GM19193 (cell line): ENCODE data around the gene CFAP100.

ENCODE experiments used
- POLR2A ChIP-seq: IDR thresholded peaks from 4 replicates; pipeline ENCODE4 v1.6.1; 2011; ENCODE audit not compliant: insufficient read depth, insufficient read length; ENCODE audit errors: extremely low read depth

Gene CFAP100

DNA sequence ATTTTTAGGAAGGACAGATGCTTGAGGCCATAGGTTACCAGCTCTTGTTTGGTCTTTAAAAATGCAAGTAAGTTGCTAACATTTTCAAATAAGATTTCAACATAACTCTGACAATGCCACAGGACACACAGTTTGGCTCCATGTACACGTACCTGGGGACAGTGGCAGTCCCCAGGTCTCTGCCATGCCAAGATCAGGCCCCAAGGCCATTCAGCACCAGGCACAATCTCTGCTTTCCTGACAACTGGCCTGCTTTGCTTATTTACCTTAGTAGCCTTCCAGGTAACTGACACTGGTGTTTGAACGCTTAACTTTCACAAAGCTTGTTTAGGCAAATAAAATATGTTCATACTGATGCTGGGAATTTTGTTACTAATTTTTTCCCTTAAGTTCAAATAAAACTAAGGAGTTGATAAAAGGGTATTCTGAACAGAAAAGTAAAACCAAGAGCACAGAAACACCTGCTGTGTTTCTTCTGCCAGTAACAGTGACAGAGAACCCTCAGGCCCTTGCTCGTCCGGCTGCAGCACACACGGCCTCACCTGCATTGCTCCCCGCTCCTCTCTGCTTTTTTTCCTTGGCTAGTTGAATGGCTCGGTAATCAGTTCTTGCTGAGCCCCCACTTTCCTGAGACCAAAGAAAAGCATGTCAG, 64.5 kb downstream of the CFAP100 start:
- no peak for TF ChIP-seq POLR2A

DNA sequence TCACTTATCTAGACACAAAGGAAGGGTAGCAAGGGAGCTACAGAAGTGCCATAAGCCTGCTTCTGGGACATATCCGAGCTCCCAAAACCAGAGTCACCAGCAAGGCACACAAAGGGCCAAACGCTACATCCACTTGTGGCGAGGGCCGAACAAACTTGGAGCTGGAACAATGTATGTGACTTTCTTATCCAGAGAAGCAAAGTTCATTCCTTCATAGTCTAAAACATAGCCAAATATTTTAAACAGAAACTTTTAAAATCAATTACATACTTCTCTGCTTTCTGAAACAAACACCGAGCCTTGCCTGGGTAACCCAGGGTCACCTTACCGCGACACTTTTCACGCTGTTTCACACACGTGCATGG, 65.0 kb downstream of the CFAP100 start:
- TF ChIP-seq POLR2A = no peak

DNA sequence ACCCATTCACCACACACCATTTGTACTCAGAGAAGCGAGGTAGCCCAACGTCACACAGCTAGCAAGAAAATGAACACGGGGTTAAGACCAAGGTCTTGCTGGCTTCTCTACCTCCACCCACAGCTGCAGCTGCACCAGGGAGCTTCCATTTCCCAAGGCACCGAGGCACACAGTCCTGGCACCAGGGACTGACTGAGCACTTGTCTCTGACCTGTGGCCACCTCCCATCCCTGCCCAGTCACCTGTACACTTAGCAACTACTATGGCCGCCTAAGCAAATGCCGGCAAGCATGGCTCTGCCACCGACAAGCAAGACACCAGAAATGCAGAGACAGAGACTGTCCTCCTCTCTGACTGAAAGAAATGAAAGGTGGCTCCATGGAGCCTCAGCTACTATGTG, 65.7 kb downstream of the CFAP100 start:
- no peak for TF ChIP-seq POLR2A

DNA sequence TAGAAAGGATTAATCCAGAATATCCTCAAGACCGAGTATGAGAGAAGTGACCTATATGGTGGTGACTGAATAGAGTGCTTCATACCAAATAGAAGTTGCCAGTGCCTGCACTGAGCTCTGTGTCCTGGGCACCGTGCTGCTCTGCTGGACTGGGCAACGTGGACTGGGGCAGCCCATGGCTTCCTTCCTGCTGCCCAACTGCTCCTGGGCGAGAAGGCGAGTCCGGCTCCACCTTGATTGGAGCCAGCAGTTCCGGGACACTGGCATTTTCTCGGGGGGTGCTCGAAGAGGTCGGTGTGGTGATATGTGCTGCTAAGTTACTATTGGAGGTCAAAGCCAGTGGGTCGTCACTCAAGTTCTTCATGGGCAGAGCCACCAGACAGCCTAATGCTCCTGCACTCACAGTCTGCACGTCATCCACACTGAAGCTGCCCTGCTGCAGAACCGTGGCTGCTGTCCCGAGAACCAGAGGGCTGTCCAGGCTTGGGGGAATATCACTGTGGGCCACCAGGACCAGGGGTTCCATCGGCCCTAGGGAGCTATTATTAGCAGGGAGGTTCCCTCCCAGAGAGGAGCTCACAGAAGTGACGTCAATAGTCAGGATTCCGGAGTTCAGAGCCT, 66.9 kb downstream of the CFAP100 start:
- TF ChIP-seq POLR2A = no peak

DNA sequence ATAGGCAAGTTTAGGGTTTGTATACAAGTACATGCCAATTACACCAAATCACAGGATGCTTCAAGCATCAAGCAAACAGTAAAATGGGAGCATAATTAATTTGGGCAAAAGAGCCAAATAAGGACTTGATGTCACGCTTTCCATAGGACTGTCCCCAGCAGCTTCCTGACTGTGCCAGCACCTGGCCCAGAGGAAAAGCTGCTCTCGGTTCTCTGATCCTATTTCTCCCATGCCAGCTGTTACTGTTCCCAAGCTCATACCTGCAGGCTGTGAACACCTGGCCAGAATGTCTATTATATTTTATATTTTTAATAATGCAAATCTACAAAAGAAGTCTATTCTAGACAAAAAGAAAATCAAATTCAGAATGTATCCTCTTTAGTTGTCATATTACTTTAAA, 68.8 kb downstream of the CFAP100 start:
- no peak for TF ChIP-seq POLR2A

DNA sequence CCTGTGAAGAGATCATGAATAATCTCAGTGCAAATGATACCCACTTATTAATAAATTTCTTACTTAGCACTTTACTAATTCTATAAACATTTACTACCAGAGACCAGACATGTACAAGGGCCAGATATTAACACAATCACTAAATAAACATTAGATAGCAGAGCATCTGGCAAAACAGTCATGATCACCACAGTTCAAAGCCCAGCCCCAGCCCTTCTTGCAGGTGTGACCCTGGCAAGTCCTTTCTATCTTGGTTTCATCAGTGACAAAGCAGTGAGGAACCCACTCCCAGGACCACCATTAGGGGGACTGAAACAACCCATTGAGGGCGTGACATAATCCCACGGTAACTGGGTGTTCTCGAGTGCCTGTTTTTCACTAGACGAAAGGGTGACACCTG, 69.4 kb downstream of the CFAP100 start:
- no peak for TF ChIP-seq POLR2A

- TF ChIP-seq POLR2A = no peak
These were observed 69.8 kb downstream of the CFAP100 start for GRCh38 chr3:126464494-126464893.

DNA sequence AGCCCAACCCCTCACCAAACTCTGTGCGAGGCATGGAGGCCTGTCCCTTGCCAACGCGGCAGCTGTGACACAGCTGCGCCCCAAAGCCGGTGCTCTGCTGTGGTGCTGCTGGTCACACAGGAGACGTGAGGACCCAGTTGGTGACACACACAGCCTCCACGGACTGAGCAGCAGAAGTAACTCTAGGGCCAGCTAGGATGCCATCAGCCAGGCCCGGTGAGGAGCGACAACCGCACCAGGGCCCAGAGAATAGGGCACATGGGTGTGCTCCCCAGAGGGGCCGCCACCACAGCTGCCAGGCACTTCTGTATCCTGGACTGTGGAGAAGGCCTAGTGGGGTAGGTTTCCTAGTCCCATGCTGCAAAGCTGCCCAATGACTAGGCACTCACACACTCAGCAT, 70.3 kb downstream of the CFAP100 start:
- TF ChIP-seq POLR2A = no peak

- no peak for TF ChIP-seq POLR2A
These were observed 71.3 kb downstream of the CFAP100 start for GRCh38 chr3:126465928-126466544.

DNA sequence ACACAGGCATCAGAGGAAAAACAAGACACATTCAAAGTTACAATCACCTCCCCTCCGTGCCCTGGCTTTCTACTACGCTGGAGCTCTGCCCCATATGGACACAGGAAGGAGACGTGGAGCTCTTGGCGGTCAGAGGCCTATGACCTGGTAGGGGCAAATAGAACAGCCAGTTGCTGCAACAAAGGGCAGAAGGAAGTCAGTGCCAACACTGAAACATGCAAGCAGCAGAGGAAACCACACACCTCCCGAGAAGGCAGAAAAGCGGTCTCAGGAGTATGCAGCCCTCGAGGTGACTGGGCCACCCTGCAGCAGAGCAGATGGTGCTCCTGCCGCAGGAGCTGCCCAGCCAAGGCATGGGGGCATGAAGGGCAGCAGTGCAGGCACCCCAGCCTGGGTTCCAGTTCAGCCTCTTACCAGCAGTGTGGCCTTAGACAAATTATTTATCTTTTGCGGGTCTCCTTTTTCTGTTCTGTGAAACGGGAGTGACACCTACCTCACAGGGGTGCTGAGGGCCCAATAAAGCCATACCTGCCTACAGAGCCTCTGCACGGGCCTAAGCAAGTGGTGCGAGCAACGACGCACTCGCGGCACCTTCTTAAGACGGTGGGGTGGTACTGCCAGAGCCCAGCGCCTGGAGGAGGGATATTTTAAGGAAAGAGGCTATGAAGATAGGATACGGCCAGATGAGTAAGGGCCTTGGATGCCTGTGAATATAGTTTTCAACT, 72.3 kb downstream of the CFAP100 start:
- TF ChIP-seq POLR2A = no peak

DNA sequence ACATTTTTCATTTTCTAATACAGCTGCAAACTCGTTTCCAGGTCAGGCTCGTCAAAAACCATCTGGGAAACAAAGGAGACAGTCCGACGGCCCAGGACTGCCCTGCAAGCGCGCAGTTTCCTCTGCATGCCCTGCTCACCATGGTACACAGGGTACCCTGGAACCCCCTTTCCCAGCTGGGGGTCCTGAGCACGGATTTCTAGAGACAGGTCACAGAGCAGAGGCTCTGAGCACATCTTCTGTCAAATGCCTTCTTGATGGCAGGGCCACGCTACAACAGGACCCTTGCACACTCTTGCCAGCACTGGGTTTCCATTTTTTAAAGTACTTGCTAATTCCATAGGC, 72.9 kb downstream of the CFAP100 start:
- TF ChIP-seq POLR2A = no peak

- TF ChIP-seq POLR2A = no peak
These were observed 73.6 kb downstream of the CFAP100 start for GRCh38 chr3:126468028-126468891.

- no peak for TF ChIP-seq POLR2A
These were observed 74.8 kb downstream of the CFAP100 start for GRCh38 chr3:126469479-126469878.

DNA sequence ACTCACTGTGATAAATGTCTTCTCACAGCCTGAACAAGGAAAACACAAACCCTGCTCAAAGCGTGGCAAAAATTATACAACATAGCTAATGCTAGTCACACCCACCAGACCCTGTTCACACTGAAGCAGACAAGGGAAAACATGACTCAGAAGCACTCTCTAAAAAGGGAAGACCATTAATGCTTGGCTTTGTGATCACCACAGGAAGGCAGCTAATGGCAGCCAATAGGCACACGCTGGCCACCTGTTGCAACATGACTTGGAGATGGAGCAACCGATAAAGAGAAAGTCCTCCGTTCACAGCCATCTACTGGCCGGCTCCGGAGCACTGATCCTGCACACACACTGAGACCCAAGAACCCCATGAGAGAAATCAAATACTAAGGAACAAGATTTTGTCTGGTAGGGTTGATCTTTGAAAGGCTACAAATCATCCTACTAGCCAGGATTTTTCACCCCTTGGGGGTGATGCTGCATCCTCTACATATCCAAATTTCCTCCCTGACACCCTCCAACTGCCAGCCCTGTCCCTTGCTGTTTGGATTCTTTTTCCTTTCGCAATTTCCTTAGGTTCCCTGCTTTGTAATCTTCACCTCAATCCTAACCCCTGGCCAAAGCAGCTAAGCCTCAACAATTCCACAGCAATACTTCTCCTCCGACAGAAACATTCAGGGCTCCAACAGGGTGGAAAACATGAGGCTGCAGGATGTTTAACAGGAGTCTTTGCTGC, 77.7 kb downstream of the CFAP100 start:
- no peak for TF ChIP-seq POLR2A
